Duodenal mucosa (tissue), 2 donors: ENCODE results near the gene TAF3.
A peak's percentile ranks its signal among the peaks of the same experiment; 100 is the strongest.
"Not testable (repeated sequence)": the region's sequence is repeated elsewhere in the genome, so short reads cannot be mapped to it uniquely, and the experiment has no call there.

Experiments
- H3K27ac ChIP-seq: one replicate; pipeline ENCODE4 v1.7.0; 2013; ENCODE audit warnings: low read depth, low read length
- H3K27me3 ChIP-seq, 2 donors: one replicate each; pipeline ENCODE4 v1.7.0; 2013; ENCODE audit warnings: low read length in 2 of 2, control low read depth in 1 of 2; ENCODE audit not compliant: insufficient read depth in 2 of 2, control insufficient read depth in 1 of 2
- H3K36me3 ChIP-seq, 2 donors: one replicate each; pipeline ENCODE4 v1.7.0; 2013; ENCODE audit warnings: low read length in 2 of 2, control low read depth in 1 of 2; ENCODE audit not compliant: insufficient read depth in 2 of 2, control insufficient read depth in 1 of 2
- H3K4me1 ChIP-seq, 2 donors: one replicate each; pipeline ENCODE4 v1.7.0; 2013; ENCODE audit warnings: low read length in 2 of 2, control low read depth in 1 of 2; ENCODE audit not compliant: insufficient read depth in 2 of 2, control insufficient read depth in 1 of 2
- H3K4me3 ChIP-seq, 2 donors: one replicate each; pipeline ENCODE4 v1.7.0; 2013; ENCODE audit warnings: low read length in 2 of 2, low read depth in 1 of 2
- H3K9ac ChIP-seq, 2 donors: one replicate each; pipeline ENCODE4 v1.7.0; 2013; ENCODE audit warnings: low read length in 2 of 2, low read depth in 1 of 2
- H3K9me3 ChIP-seq, 2 donors: one replicate each; pipeline ENCODE4 v1.7.0; 2013; ENCODE audit warnings: low read length in 2 of 2, control low read depth in 1 of 2; ENCODE audit not compliant: control insufficient read depth in 1 of 2

TAF3 gene

GRCh38 chr10:7818295-7819120 is at the start of gene TAF3:
Gene TAF3, plus strand, starts transcription at chr10:7818505. Its CDS starts 205 bp downstream, at chr10:7818710.
- H3K4me3 ChIP-seq: peak within 1 kb of the TSS; percentile 95 to 99
- no peaks in the 10 kb centered on the region for H3K27me3 ChIP-seq
- peak within 1 kb of the TSS; percentile 64 to 84 for H3K9ac ChIP-seq
- no peak within 1 kb of the TSS for H3K27ac ChIP-seq
- no peaks in the 10 kb centered on the region for H3K9me3 ChIP-seq
- H3K36me3 ChIP-seq: no peaks in the 10 kb centered on the region
- peaks cover 13 to 18% of the 10 kb centered on the region in 2 donors for H3K4me1 ChIP-seq

GRCh38 chr10:7773845-7774801 is 44.2 kb upstream of the TAF3 start:
- H3K27ac ChIP-seq: no peak overlapping the region
- H3K9me3 ChIP-seq: no peaks in the 10 kb centered on the region
- no peak overlapping the region for H3K9ac ChIP-seq
- H3K36me3 ChIP-seq: peaks cover 6 to 57% of the 10 kb centered on the region in 2 donors
- no peaks in the 10 kb centered on the region for H3K4me1 ChIP-seq
- no peaks in the 10 kb centered on the region for H3K27me3 ChIP-seq
- H3K4me3 ChIP-seq: no peak overlapping the region

- Histone ChIP-seq H3K4me3 (no peak overlapping the region), H3K27me3 (no peaks in the 10 kb centered on the region), H3K9me3 (no peaks in the 10 kb centered on the region), H3K36me3 (peaks cover 12 to 63% of the 10 kb centered on the region in 2 donors), H3K9ac (no peak overlapping the region), H3K4me1 (no peaks in the 10 kb centered on the region), H3K27ac (no peak overlapping the region)
These were observed 41.5 kb upstream of the TAF3 start for GRCh38 chr10:7776777-7777176.

- not testable (repeated sequence) for H3K9me3 ChIP-seq, H3K9ac ChIP-seq, H3K27ac ChIP-seq, H3K4me1 ChIP-seq, H3K4me3 ChIP-seq, H3K27me3 ChIP-seq
- H3K36me3 ChIP-seq: peaks cover 5 to 38% of the 10 kb centered on the region in 2 donors
These were observed 36.1 kb upstream of the TAF3 start for GRCh38 chr10:7782194-7782593.

- no peaks in the 10 kb centered on the region for H3K9me3 ChIP-seq
- H3K4me1 ChIP-seq: peaks cover 25 to 26% of the 10 kb centered on the region in 2 donors
- H3K27me3 ChIP-seq: no peaks in the 10 kb centered on the region
- peak overlapping the region in 1 of 2 donors; percentile 87 for H3K9ac ChIP-seq
- no peaks in the 10 kb centered on the region for H3K36me3 ChIP-seq
- no peak overlapping the region for H3K27ac ChIP-seq
- peak overlapping the region; percentile 94 to 98 for H3K4me3 ChIP-seq
These were observed 31.9 kb upstream of the TAF3 start for GRCh38 chr10:7786430-7786829.

- peaks cover 26 to 31% of the 10 kb centered on the region in 2 donors for H3K4me1 ChIP-seq
- no peaks in the 10 kb centered on the region for H3K27me3 ChIP-seq
- H3K9ac ChIP-seq: peak overlapping the region; percentile 87 to 97
- H3K4me3 ChIP-seq: peak overlapping the region; percentile 94 to 98
- H3K9me3 ChIP-seq: no peaks in the 10 kb centered on the region
- H3K36me3 ChIP-seq: peaks cover 0 to 3% of the 10 kb centered on the region in 2 donors
- H3K27ac ChIP-seq: peak overlapping the region; percentile 48
These were observed 31.0 kb upstream of the TAF3 start for GRCh38 chr10:7787150-7787856.

GRCh38 chr10:7787857-7788638 is 30.3 kb upstream of the TAF3 start, which contains the start of the genes ATP5F1C and KIN:
Gene ATP5F1C, plus strand, starts transcription at chr10:7788177. Its CDS starts 31 bp downstream, at chr10:7788208.
Gene KIN, minus strand, starts transcription at chr10:7787993. Its CDS starts 60 bp downstream, at chr10:7787933.
- H3K36me3 ChIP-seq: peaks cover 0 to 5% of the 10 kb centered on the region in 2 donors
- no peaks in the 10 kb centered on the region for H3K27me3 ChIP-seq
- peak within 1 kb of the TSS; percentile 66 for H3K27ac ChIP-seq
- H3K4me1 ChIP-seq: peaks cover 26 to 35% of the 10 kb centered on the region in 2 donors
- H3K9me3 ChIP-seq: no peaks in the 10 kb centered on the region
- peak within 1 kb of the TSS; percentile 94 to 98 for H3K4me3 ChIP-seq
- H3K9ac ChIP-seq: peak within 1 kb of the TSS; percentile 87 to 97

GRCh38 chr10:7788639-7789286 is 29.5 kb upstream of the TAF3 start:
- Histone ChIP-seq H3K4me1 (peaks cover 26 to 36% of the 10 kb centered on the region in 2 donors), H3K27ac (peak overlapping the region; percentile 66), H3K36me3 (peaks cover 0 to 8% of the 10 kb centered on the region in 2 donors), H3K9me3 (no peaks in the 10 kb centered on the region), H3K9ac (peak overlapping the region; percentile 87 to 97), H3K27me3 (no peaks in the 10 kb centered on the region), H3K4me3 (peak overlapping the region; percentile 94 to 98)
